K562 treated with DMSO at 1 percent for 4 hours (cell line): ENCODE data around the gene LRRC10B. TPM values are rescaled to one million over a fixed set of nuclear protein-coding genes. Genes with fewer than 3 reads are reported as not detected.

Experiments used
- total RNA-seq: library from RNA; unstranded; fragments of 300-600 nt; gene quantifications from 2 replicates; pipeline ENCODE4 v1.2.3, GENCODE V29; 2022; ENCODE audit not compliant: insufficient read depth

The LRRC10B gene
- not detected in 2 replicates for total RNA-seq

DNA sequence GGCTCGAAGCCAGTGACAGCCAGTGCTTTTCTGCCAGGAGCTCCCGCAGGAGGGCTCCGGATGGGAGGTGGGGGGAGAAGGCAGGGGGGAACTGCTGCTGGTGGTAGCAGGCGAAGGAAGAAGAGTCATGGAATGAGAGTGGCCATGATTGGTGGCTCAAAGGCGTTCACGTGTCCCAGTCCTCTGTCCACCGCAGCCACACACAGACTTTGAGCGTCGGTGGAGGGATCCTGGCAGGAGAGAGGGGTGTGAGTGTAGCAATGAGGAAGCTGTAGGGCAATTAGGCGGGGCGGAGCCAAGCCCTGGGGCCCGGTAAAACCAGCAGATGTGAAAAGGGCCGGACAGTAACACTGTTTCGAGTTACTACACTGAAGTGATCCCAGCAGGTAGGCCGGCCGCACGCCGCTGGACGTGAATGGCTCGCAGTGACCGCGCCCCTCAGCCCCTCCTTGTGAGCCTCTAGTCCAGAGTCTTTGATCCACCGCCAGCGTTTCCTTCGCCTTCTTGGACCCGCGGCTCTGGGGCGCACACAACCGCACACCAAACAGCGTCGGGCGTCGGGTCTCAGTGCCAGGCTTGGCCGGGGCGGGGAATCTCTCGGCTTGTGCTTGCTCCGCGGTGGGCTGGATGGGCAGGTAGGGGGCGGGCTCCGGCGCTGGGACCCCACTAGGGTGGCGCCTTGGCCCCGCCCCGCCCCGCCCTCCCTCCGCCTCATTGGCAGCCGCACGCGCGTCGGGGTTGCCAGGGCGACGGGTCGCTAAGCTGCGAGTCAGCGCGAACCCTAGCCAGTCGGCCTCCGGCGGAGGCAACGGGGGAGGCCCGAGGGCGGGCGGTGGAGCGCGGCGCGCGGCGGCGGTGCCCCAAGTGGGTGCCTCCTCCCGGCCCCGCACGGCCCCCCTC is at the start of gene LRRC10B:
Gene LRRC10B, plus strand, starts transcription at position 788 of the 900 bp plus-strand sequence. CDS start 250 bp downstream, outside the sequence.

Other genes starting within 250 kb of the LRRC10B start
- gene VWCE, start 213.4 kb upstream of the LRRC10B start, total RNA-seq: 2.5 and 5.1 TPM in 2 replicates
- gene DDB1, start 175.6 kb upstream of the LRRC10B start, total RNA-seq: 134 and 151 TPM in 2 replicates
- gene TKFC, start 175.5 kb upstream of the LRRC10B start, total RNA-seq: 20.6 and 28.1 TPM in 2 replicates
- gene CYB561A3, start 146.9 kb upstream of the LRRC10B start, total RNA-seq: 87.7 and 94.7 TPM in 2 replicates
- gene TMEM138, start 146.4 kb upstream of the LRRC10B start, total RNA-seq: 21.9 and 38.7 TPM in 2 replicates
- gene TMEM216, start 116.2 kb upstream of the LRRC10B start, total RNA-seq: 9.2 and 12.0 TPM in 2 replicates
- 44.8 and 53.8 TPM in 2 replicates for gene CPSF7, start 78.8 kb upstream of the LRRC10B start, total RNA-seq
- gene SDHAF2, start 78.6 kb upstream of the LRRC10B start, total RNA-seq: 43.5 and 49.3 TPM in 2 replicates
- gene SYT7, start 72.3 kb downstream of the LRRC10B start, total RNA-seq: not detected in 2 replicates
- 0.20 TPM in 1 of 2 replicates, not detected in the other for gene DAGLA, start 171.6 kb downstream of the LRRC10B start, total RNA-seq
- 19.9 and 26.3 TPM in 2 replicates for gene MYRF, start 243.9 kb downstream of the LRRC10B start, total RNA-seq